HG03571 (cell line): ENCODE results near the gene MAP7.

Experiments
- ATAC-seq: cut with Tn5 transposase; IDR thresholded peaks from one replicate; pipeline ENCODE4 v1.9.1; 2021; ENCODE audit not compliant: unreplicated experiment

Gene MAP7

DNA sequence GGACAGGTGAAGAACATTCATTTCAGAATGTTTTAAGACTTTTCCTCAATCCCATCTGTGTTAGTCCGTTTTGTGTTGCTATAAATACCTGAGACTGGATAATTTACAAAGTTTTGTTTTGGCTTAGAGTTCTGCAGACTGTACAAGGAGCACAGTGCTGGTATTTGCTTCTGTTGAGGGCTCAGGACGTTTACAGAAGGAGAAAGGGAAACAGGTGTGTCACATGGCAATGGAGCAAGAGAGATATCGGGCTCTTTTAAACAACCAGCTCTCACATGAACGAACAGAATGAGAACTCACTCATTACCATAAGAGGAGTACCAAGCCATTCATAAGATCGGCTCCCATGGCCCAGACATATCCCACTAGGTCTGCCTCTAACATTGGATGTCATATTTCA lies 16.7 kb downstream of the MAP7 start:
- ATAC-seq, result no peak

DNA sequence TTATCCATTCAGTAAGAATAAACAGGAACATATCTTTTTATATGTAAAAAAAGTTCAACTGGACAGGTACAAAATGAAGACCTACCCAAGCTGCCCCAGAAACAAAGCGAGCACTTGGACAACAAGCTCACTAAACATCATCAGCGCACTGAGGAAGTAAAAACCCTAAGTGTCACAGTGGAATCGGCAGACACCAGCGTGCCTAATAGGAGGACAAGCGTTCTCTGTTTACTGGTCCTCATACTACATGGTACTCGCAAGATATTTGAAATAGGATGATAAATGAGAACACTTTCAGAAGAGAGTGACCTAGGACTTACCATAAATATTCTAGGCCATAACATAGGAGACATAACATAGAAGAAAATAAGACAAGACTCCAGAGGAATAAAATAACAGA lies 18.2 kb downstream of the MAP7 start:
- no peak for ATAC-seq

DNA sequence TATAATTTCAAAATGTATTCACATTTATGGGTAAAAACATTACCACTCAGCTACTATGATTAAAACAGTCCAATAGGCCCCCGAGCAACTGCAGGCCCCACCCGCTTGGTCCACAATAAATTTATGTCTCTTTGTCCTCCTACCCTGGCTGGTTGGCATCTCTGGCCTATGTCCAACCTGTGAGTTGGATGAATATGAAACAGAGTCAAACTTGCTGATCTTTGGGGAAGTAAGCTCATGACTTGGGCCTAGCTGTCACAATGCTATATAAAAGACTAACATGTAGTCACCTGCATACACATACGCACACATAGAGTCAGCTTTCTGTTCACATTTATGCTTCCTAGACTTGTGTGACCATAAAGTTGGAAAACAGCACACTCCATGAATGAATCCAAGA lies 20.5 kb downstream of the MAP7 start:
- ATAC-seq, result no peak

- no peak for ATAC-seq
These were observed 21.7 kb downstream of the MAP7 start for GRCh38 chr6:136528477-136528876.

DNA sequence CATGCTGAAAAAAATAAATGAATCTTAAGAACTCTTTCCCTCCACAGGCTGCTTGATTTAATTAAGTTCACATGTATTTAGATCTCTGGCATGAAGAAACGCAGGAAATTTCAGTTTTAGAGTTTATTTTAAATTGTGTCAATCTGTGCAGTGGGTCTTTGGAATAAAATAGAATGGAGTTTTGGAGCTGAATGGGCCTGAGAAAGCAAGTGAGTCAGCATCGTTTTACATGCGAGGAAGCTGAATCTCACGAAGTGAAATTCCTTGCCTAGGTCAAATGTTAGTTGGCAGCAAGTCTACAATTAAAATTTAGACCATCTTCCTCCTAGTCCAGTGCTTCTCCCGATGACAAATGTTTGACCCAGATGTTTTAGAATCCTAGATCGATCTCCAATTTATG lies 22.4 kb downstream of the MAP7 start:
- ATAC-seq, result no peak

DNA sequence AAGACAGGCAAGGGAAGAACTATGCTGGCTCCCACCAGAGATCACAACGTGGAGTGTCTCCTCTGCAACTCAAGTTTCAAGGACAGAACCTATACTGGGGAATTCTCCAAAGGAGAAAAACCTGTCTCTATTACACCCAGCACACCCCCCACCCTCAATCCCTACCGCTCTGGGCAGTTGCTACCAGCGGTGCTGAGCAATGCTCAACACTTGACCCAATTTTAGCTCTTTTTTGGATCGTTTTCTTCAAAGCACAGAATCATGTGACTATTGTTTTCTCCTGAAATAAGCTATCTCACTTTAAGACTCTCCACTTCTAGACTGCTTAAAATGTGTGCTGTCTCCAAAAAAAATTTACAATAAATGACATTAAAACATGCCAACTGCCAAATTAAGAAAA lies 23.3 kb downstream of the MAP7 start:
- no peak for ATAC-seq

- ATAC-seq, result no peak
These were observed 23.9 kb downstream of the MAP7 start for GRCh38 chr6:136526196-136526930.

GRCh38 chr6:136525586-136526195 lies 24.5 kb downstream of the MAP7 start:
- no peak for ATAC-seq

- no peak for ATAC-seq
These were observed 25.2 kb downstream of the MAP7 start for GRCh38 chr6:136524936-136525413.

- no peak for ATAC-seq
These were observed 25.8 kb downstream of the MAP7 start for GRCh38 chr6:136524339-136524935.

- ATAC-seq, result no peak
These were observed 27.0 kb downstream of the MAP7 start for GRCh38 chr6:136523196-136523595.

GRCh38 chr6:136522636-136523035 lies 27.6 kb downstream of the MAP7 start:
- no peak for ATAC-seq

GRCh38 chr6:136521911-136522310 lies 28.3 kb downstream of the MAP7 start:
- ATAC-seq, result no peak

- ATAC-seq, result no peak
These were observed 28.8 kb downstream of the MAP7 start for GRCh38 chr6:136521427-136521826.

GRCh38 chr6:136520517-136520916 lies 29.7 kb downstream of the MAP7 start:
- ATAC-seq, result no peak

DNA sequence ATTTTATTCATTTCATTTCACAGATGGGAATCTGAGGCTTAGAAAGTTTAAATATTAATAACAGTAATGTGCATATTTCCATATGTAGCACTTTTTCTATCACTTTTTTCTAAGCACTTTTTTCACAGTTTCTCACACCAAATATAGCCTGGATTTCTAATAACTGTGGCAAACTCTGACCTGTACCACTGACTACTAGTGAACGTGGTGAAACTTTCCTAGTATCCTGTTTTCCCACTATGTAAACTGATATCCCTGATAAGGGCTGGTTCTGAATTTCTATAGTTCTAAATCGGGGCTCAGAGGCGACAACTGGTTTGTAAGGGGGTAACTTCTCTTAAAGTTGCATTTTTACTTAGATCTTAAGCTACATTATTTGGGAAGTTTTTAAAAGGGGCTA lies 32.6 kb downstream of the MAP7 start:
- ATAC-seq, result no peak

- no peak for ATAC-seq
These were observed 33.2 kb downstream of the MAP7 start for GRCh38 chr6:136517002-136517401.

GRCh38 chr6:136514591-136514990 lies 35.6 kb downstream of the MAP7 start:
- ATAC-seq, result no peak

- no peak for ATAC-seq
These were observed 38.3 kb downstream of the MAP7 start for GRCh38 chr6:136511926-136512325.

DNA sequence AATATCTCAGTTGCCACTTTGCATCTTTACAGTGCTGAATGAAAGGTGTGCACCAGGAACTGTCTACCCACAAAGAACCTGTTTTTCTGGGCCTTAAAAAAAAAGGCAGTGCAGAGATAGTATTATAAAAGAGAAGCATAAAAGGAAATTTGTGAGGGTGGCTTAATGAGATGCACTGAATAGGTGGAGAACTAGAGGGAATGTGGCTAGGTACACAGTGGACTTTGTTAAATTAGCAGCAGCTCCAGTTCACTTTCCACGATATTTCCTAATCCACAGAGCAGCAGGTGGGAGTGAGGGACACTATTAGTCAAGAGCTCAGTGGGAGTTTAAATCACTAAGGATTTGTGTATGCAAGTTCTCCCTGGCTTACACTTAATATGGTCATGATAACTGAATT lies 38.8 kb downstream of the MAP7 start:
- ATAC-seq, result no peak

DNA sequence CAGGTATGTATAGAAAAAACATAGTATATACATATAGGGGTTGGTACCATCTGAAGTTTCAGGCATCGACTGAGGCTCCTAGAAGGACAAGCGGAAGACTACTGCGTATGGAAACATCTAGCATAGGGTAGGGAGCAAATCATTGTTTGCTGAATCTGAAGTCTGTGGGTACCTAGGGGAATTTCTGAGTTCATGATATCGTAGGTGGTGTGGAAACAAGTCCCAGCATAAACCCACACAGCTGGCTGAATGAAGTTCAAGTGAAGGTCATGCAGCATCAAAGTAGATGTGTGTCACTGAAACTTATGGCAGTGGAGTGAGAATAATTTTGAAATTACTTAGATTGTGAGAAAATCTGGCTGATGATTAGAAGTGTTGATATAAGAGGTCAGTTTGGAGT lies 39.4 kb downstream of the MAP7 start:
- ATAC-seq, result no peak

- ATAC-seq, result no peak
These were observed 39.9 kb downstream of the MAP7 start for GRCh38 chr6:136510299-136510698.
